ENCODE data around the gene COBLL1.

The COBLL1 gene

DNA sequence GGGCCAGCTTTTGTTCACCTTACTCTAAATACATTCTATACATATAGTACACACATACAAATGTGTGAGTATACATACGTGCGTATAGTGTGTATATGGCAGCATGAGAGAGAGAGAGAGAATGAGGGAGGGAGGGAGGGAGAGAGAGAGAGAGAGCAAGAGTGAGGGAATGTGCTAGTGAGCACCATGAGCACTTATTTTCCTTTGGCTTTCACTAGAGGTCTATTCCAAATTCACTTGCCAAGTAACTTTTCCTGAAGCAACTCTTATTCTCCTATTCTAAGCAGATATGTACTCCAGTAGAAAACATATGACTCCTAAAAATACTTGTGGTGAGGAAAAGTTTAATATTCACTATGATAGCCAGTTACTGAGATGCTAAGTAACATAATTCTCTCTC lies 85.7 kb downstream of the COBLL1 start:
- DNase-seq, result no peak

DNA sequence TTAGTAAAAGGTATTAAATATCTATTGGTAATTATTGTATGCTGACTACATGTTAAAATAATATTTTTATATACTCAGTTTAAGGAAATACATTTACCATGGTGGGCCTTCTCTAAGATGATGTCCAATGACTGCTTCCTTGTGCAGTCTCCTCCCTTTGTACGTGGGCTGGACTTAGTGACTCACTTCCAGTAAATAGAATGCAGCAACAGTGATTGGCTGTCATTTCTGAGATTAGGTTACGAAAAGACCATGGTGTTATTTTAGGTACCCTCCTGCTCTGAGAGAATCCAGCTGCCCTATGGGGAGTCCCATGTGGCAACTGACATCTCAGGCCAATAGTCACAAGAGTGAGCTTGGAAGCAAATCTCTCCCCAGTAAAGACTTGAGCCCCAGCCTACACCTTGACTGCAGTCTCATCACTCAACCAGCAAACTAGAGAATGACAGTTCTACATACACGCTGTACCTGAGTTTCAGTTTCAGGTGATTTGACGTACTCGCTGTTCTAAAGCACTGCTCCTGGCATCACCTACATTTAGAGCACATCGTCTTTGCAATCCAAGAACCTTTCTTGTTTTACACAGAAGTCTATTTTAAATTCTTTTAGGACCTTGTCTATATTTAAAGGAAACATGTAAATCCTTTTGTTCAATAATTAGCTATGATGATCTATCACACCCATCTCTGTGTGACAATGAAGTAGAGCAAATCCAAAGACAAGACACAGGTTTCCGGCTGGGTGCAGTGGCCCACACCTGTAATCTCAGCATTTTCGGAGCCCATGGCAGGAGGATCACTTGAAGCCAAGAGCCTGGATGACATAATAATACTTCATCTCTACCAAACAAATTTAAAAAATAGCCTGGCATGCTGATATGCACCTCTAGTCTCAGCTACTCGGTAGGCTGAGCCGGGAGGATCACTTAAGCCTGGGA lies 87.2 kb downstream of the COBLL1 start:
- DNase-seq, result no peak

DNA sequence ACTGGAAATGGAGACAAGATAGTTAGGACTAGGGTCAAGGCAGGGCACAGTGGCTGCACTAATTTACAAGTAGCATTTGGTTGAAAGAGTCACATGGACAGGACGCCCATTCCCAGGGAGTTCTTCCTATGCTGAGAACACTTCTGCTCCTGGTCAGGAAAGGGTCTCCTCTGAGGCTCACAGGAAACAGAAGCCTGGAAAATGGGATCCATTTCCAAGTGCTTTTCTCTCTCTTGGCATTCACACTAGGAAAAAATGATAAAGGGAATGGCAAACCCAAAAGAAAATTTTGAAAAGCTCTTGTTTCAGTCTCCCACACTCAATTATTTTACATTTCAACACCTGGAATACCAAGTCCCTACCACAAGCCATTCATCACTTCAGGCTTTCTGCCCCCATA lies 88.7 kb downstream of the COBLL1 start:
- DNase-seq, result no peak

DNA sequence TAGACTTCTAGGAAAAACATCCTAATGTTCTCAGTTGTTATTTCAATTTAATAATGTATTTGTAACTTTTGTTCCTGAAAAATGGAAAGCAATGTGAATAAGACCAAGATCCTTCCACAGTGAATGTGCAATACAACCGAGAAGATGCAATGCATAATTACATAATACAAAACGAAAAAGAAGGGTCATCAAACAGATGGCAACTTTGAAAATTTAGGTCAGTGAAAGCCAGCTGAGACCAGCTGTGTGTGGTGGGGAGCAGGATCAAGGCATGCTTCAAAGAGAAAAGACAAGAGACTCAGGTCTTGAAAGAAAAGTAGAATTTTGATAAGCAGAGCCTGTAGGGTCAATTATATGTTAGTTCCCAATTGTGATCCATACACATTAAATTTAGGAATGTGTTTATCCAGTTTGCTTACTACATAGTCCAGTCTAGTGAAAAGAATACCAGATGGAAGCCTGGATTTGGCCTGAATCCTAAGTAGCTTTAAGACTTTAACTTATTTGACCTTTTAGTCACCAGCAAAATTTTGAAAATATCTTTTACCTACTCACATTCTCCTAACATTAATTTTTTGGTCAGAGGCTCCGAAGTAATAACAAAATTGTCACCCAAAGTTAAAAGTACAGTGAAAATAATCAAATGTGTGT lies 93.7 kb downstream of the COBLL1 start:
- DNase-seq, result no peak

DNA sequence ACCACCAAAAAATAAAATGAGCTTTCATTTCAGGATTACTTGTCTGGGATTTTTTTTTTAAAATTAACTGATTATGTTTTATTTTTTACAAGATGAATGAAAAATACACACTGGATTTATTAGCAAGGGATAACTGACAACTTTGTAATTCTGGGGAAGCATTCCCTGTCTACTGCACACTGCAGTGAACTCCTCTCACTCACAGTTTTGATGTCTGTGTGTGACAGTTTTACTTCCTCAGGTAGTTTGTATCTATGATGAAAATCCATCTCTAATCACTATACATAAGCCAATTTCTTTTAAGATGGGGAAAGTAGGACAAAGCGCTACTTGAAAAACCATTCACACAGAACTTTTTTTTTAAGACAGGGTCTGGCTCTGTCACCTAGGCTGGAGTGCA lies 94.5 kb downstream of the COBLL1 start:
- no peak for DNase-seq

DNA sequence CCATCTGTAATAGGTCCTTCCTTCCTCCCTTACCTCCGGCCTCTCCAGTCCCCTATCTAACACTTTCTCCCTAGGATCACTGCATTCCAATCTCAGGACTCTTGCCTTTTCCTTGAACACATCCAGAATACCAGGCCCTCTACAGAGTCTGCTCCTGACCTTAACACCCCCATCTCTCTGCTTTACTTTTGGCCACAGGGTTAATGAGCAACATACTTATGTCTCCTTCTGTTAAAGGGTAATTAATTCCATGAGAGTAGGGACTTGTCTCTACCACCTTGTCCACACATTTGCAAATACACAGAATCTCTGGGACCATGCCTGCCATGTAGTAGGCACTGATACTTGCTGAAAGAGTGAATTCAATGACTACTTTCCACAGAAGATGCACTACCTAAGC lies 94.9 kb downstream of the COBLL1 start:
- DNase-seq, result no peak

DNA sequence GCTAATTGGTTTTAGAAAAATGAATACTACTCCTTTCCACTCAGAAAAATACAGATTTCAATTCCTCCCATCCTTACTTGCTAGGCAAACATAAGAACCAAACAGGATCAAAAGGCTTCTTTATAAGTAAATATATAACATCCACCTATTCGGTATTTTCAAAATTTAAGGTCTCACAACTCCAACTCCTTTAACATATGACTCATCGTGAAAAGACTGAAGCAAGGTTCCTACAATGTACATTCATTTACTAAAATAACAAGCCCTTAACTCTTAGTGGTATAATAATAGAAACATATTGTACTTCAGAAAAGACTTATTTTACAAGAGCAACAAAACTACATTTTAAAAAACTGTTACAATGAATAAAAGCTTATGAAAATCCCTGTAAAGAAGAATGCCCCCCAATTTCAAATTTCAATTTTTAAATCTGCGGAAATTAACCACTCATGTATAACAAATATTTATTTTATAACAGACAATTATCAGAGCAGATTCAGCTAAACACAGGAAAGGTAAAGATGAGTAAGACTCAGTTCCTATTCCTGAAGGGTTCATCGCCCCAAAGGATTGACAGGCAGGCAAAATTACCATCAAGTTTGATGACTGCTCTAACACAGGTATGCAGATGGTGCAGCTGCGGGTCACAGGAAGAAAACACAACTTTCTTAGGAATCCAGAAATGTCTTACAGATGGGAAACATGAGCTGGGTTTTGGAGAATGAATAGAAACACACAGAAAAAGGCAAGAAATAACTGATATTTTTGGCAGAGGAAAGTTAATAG lies 96.4 kb downstream of the COBLL1 start:
- no peak for DNase-seq

DNA sequence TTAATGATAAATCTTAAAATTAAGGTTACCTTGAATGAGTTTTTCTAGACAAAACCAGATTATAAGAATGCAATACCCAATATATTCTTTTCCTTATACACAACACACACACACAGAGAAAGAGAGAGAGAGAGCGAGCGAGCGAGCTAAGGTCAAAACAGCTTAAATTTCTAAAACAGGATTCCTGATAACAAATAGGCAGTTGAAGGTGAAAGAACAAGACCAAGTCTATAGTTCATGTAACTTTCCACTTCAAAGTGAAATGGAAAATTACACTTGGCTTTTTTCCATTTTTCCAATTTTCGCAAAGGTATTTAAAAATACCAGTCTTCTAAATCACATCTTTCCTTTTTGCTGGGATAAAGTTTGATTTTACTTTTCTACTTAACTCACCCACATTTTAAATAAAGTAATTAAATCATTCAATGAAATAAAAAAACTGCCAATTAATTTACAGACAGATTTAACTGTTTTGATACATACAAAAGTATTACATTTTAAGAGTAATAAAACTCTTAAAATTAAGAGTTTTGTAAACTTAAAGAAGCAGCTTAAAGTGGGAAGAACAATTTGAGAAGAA lies 98.8 kb downstream of the COBLL1 start:
- DNase-seq, result no peak

DNA sequence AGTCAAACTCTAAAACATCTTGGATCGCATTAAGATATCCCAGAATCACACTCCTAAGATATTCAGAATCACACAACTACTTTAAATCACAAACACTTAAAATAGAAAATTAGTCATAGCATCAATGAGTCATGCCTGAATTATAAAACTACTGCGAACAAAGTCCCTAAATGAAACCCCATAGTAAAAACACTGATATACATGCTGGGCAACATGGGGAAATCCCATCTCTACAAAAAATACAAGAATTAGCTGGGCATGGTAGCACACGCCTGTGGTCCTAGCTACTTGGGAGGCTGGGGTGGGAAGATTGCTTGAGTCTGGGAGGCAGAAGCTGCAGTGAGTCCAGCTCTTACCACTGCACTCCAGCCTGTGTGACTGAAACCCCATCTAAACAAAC lies 101.7 kb downstream of the COBLL1 start:
- DNase-seq, result no peak

DNA sequence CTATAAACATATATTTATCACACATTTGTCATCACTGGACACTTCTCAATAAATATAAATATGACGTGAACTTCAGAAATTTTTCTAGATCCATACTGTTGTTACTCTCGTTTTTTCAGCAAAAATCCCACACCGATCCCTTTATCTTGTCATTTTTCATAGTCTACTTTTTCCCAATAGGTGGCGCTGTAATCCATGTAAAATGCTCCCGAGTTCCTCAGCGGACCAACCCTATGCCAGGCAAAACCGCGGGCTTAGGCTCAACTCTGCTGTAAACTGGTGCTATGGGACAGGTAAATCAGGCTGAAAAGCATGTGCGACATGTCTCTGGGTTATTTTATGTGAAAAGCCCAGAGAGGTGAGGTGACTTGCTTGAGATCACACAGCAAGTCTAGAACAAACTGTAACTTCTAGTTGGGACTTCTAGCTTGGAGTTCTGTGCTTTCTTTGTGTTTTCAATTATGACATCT lies 104.0 kb downstream of the COBLL1 start:
- DNase-seq, result peak; percentile 16

DNA sequence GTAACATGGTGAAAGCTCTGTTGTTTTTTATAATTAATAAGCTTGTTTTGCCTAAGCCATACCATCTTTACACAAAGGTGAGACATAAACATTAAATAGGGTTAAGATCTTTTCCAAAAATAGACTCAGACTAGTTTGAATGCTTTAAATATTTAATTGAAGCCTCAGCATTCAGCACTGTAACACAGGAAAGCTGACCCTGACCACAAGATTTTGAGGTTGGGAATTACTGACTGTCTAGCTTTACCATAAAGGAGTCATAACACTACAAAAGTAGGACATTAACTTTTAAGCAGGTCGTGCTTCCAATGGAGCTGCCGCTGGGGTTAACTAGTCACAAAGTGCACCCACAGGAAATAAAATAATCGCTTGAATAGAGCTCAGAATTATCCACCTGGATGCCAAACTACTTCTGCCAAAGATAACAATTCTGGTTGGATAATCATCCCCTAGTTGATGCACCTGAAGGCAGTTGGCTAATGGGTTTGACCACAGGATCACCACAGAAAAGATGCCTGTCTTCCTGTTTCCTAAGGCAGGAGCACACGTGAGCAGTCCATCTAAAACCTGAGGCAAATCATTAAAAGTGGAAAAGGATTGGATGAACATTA lies 106.2 kb downstream of the COBLL1 start:
- no peak for DNase-seq

DNA sequence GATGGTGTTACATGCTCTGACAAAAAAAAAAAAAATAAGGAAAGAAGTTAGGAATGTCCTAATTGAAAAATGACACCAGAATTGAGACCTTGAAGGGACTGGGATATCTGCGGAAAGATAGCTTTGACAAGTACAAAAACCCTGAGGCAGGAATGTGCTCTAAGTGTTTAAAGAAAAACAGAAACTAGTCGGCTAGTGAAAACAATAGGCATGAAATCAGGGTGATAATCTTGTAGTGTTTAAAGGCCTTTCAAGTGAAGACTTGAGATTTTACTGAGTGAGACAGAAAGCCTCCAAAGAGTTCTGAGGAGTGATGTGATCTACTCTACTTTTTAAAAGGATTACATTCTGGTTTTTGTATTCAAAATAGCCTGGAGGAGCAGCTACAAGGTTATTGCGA lies 107.4 kb downstream of the COBLL1 start:
- no peak for DNase-seq

DNA sequence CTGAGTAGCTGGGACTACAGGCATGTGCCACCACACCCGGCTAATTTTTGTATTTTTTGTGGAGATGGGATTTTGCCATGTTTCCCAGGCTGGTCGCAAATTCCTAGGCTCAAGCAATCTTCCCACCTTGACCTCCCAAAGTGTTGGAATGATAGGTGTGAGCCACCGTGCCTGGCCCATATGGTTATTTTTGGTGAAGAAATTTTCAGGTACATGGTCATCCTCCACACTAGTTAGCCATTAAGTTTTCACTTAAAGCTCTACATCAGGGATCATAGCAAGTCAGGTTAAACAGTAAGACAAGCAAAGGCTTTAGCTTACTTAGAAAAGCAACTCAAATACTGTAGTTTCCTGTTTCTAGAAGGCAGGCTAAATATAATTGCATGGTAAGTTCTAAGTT lies 116.1 kb downstream of the COBLL1 start:
- DNase-seq, result no peak

DNA sequence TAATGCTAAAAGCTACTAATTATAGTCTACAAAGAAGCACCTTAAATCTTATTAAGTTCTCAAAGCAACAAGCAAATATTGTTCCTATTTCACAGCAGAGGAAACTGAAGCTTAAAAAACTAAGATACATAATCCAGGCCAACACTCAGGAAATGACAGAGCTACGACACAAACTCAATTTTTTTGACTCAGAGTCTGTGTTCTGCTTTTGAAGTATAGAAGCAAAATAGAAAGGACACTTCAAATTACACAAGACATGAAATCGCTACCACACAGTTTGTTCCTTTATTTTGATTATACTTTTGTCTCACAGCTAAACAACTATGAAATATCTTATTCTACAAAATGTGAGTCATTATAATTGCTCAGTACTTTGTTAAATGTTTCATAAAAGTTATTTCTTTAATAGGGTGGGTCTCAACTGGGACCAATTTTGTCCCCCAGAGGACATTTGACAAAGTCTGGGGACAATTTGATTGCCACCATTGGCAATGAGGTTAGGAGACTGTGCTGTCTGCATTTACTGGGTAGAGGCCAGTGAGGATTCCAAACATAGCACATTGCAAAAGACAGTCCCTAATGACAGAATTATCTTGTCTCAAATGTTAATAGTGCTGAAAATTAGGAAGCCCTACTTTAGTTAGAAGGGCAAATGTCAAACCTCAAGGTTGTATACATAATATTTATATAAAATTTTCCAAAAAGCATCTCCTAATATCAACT lies 118.8 kb downstream of the COBLL1 start:
- no peak for DNase-seq

DNA sequence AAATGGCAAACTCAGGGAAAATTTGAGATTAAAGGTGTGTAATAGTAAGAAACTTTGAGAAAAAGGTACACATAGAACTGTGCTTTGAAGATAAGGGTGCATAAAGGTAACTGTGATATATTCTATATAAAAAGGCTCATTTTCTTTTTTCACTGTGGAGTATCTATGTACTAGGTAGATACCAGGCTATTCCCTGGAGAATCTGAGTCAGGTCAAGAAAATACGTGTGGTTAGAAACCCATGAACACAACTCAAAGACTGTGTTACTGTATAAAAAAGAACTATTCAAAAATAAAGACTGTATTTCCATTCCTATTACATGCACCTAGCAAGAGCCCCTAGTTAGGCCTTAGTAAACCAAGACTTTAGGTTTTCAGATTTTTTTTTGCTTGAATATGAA lies 120.2 kb downstream of the COBLL1 start:
- DNase-seq, result no peak

DNA sequence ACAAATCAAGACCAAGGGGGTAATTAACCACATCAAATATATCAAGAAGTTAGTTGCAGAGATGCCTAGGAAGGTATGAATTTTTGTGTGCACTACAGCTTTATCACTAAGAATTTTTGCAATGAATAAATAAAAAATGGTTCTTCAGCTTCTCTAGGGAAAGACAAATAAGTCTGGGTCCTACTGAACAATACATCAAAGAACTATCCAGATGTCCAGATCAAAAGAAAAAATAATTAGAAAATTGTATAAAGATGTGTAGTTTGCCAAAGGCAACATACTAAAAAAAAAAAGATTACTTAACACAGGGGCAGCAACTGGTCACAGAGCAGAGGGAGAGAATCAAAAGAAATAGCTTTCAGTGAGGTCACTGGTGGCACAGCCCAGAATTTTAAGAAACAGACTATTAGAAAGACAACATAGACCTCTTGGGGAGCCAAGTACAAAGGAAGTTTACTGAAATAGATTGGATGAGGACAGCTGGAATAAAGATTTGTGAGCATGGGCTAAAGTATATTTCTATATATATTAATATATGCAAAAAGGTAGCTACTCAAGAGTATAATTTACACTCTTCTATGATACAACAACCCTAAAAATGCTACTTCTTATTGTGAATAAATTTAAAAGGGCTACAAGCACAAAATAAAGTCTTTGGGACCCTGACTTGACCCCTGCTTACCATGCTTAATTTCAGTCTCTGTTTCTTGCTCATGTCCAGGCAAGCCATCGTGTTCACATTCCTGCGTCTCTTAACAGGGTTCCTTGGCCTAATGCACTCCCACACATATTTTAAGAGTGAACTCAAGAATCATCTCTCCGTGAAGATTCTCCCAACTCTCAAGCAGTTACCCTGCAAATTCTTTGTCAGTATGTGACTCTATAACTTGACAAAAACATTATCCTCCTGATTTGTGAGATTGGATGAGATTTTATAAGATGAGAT lies 121.4 kb downstream of the COBLL1 start:
- DNase-seq, result no peak

DNA sequence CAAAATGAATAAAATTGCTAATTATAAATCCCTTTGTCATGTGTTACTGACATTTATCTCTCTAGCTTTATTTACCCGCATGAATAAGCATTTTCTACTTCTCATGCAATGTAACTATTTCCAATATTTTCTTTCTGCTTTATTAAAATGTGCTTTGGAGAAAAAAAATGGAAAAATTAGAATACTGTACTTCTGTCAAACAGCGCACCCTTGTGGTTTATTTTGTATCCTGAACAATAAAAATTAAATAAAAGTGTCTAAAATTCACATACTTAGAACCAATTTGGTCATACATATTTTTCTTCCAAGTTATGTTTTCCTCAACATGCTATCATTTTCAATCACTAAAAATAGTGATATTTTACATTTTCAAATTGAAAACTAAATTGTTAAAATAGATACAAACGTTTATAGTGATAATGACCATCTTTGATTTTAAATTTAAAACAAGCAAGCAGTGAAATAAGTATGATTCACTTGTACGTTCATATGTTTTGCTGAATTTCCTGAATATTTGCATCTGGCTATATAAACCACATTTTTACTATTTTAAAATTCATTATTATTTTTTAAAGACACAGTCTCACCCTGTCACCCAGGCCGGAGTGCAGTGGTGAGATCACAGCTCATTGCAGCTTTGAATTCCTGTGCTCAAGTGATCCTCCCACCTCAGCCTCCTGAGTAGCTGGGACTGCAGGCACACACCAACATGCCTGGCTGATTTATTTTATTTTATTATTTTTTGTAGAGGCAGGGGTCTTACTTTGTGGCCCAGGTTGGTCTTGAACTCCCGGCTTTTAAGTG lies 124.4 kb downstream of the COBLL1 start:
- DNase-seq, result no peak

DNA sequence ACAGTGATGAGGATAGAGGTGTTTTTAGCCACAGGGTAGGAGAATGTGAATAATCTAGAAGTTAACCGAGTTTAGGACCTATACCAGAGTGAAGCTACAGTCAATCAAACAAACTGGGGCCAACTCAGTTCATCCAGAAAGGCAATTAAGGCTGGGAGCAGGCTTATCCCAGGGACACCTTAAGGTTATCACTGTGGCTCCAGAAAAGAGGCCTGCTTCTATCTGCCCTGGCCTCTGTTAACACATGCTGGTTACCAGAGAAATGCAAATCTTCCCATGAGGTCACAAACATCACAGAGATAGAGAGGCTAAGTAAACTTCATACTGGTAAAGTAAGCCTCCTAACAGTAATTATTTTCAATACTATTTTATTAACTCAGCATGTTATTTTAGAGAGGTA lies 127.2 kb downstream of the COBLL1 start:
- DNase-seq, result no peak

DNA sequence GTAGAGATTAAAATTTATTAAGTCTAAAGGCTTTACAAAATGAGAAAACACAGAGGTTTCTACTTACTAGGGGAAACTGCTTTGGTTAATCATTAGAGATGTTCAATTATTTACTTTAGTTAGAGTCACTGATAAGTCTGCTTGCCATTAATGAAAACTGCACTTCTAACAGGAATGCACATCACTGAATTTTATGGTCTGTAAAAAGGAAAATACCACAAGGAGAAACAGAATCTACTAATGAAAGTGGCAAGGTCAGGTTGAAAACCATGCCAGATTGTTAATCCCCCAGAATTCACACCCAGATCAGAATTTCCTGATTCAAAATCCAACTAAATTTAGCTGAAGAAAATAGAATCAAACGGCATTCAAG lies 129.9 kb downstream of the COBLL1 start:
- no peak for DNase-seq
